Left ventricle myocardium superior (tissue), 1 donor: ENCODE measurements around the gene TMEM119. TPM values are rescaled to one million over a fixed set of nuclear protein-coding genes. Genes with fewer than 3 reads are reported as not detected.

Experiments
- ATAC-seq: fragments of 200-7000 bp; cut with Tn5 transposase; one replicate; pipeline ENCODE4 v1.9.1; 2020; ENCODE audit warnings: mild to moderate bottlenecking, moderate library complexity
- DNase-seq: peaks from one replicate; pipeline ENCODE4 v3.0.0-alpha.2; 2020
- intact Hi-C: fragments of 100-400 bp; cut with micrococcal nuclease; formaldehyde crosslinking; loops from one replicate; pipeline ENCODE4 v1.11.0; 2022
- total RNA-seq: library from RNA; stranded (reverse); fragmentation: NEBNext Ultra II Directional; extraction: Animal tissue kit (Norgen Biotek cat#: 25700); gene quantifications from one replicate; pipeline ENCODE4 v1.2.1, GENCODE V29; 2021
- donor health status: DM: no; HTN: yes; CAD: no; lungs with severe emphysema.

TMEM119 gene
- total RNA-seq, 1 donor from 2014 or later: 1.4 TPM

- DNase-seq: no peak
- intact Hi-C loops: no loop called here
- no peak for ATAC-seq
Observed at GRCh38 chr12:108606492-108606891, 8.6 kb upstream of the TMEM119 start.

GRCh38 chr12:108605690-108606406 is 8.0 kb upstream of the TMEM119 start:
- DNase-seq: no peak
- intact Hi-C loops: no loop called here
- ATAC-seq: no peak

- ATAC-seq: no peak
- intact Hi-C loops: no loop called here
- no peak for DNase-seq
Observed at GRCh38 chr12:108605000-108605689, 7.3 kb upstream of the TMEM119 start.

GRCh38 chr12:108604208-108604941 is 6.5 kb upstream of the TMEM119 start:
- no peak for DNase-seq
- intact Hi-C loops: no loop called here
- no peak for ATAC-seq

GRCh38 chr12:108603743-108604142 is 5.9 kb upstream of the TMEM119 start:
- DNase-seq (no peak), ATAC-seq (no peak)
- intact Hi-C loops: no loop called here

GRCh38 chr12:108602976-108603704 is 5.3 kb upstream of the TMEM119 start:
- no peak for ATAC-seq
- intact Hi-C loops: no loop called here
- DNase-seq: no peak

GRCh38 chr12:108602209-108602705 is 4.4 kb upstream of the TMEM119 start:
- intact Hi-C loops: no loop called here
- ATAC-seq: no peak
- no peak for DNase-seq

GRCh38 chr12:108600702-108601007 is 2.8 kb upstream of the TMEM119 start:
- DNase-seq: no peak
- intact Hi-C loops: no loop called here
- no peak for ATAC-seq

- DNase-seq: no peak
- no peak for ATAC-seq
- intact Hi-C loops: no loop called here
Observed at GRCh38 chr12:108599948-108600701, 2.2 kb upstream of the TMEM119 start.

GRCh38 chr12:108599541-108599940 is 1.7 kb upstream of the TMEM119 start:
- intact Hi-C loops: no loop called here
- DNase-seq: no peak
- ATAC-seq: no peak

GRCh38 chr12:108598553-108599250 is 818 bp upstream of the TMEM119 start:
- no peak for DNase-seq
- no peak for ATAC-seq
- intact Hi-C loops: no loop called here

GRCh38 chr12:108596854-108597558 is 878 bp downstream of the TMEM119 start:
- DNase-seq (no peak), ATAC-seq (no peak)
- intact Hi-C loops: no loop called here

GRCh38 chr12:108595711-108596647 is 1.9 kb downstream of the TMEM119 start:
- no peak for DNase-seq
- intact Hi-C loops: no loop called here
- ATAC-seq: no peak

- intact Hi-C loops: no loop called here
- ATAC-seq: no peak
- no peak for DNase-seq
Observed at GRCh38 chr12:108594960-108595710, 2.7 kb downstream of the TMEM119 start.

GRCh38 chr12:108594323-108594903 is 3.5 kb downstream of the TMEM119 start:
- ATAC-seq: no peak
- DNase-seq: no peak
- intact Hi-C loops: no loop called here
